ENCODE results near the gene MYO5C. TPM values are rescaled to one million over a fixed set of nuclear protein-coding genes. Genes with fewer than 3 reads are reported as not detected.

The MYO5C gene
- total and polyA plus RNA-seq, 2 donors (not counting 3 experiments of a cell fraction or from before 2014, with no cell fraction given) = 7.5 to 19.4 TPM

GRCh38 chr15:52338891-52339290 is 43.3 kb upstream of the MYO5C start:
- BruUV-seq (replicated peaks) = no TSS peak
- no peak overlapping the region for H3K9ac ChIP-seq (replicated peaks; ENCODE audit: extremely low read depth, insufficient read depth, low read length)
- TF ChIP-seq, protein P1, sequence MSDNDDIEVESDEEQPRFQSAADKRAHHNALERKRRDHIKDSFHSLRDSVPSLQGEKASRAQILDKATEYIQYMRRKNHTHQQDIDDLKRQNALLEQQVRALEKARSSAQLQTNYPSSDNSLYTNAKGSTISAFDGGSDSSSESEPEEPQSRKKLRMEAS (IDR thresholded peaks at IDR 0.05; ENCODE audit: insufficient read depth, insufficient read length) = no peak
- TF ChIP-seq JUN (IDR thresholded peaks at IDR 0.05; ENCODE audit: borderline replicate concordance, insufficient read depth, insufficient read length, low read depth) (no peak), MYC (IDR thresholded peaks at IDR 0.05; ENCODE audit: low read depth, low read length) (no peak), GATA2 (IDR thresholded peaks at IDR 0.05; ENCODE audit: insufficient read depth, insufficient read length, low read depth, low read length) (no peak), EZH2 (IDR thresholded peaks at IDR 0.05; ENCODE audit: borderline replicate concordance, low read depth, low read length, severe bottlenecking) (no peak), CTCF (IDR thresholded peaks at IDR 0.05; ENCODE audit: extremely low read depth in 1 of 2, insufficient read depth in 1 of 2, low read depth in 1 of 2, low read length in 2 of 2) (no peak), FOS (IDR thresholded peaks at IDR 0.05; ENCODE audit: borderline replicate concordance, insufficient read depth, low read length) (no peak), POLR2AphosphoS5 (IDR thresholded peaks at IDR 0.05; ENCODE audit: insufficient read depth, low read depth, low read length) (no peak), POLR2A (IDR thresholded peaks at IDR 0.05; ENCODE audit: low read depth, low read length) (no peak)
- no peaks in the 10 kb centered on the region for H3K9me1 ChIP-seq (replicated peaks; ENCODE audit: control insufficient read depth, extremely low read depth, insufficient read depth, low read length)
- H3K27me3 ChIP-seq (ENCODE audit: control insufficient read depth in 2 of 2, insufficient read depth in 2 of 2, low read length in 2 of 2) = no peaks in the 10 kb centered on the region
- H3K4me1 ChIP-seq (ENCODE audit: control insufficient read depth, extremely low read depth, insufficient read depth, low read length) = peaks cover 3% of the 10 kb centered on the region
- dilution Hi-C loops (cut with MboI; ENCODE audit: extremely low pct_ligation_motif_present, low sequenced_read_pairs) = no loop called here
- ChIA-PET CTCF (interaction anchor here (1.3 kb wide), 1 partner anchor 397 kb away, joined by 4 read pairs; no protein-coding TSS in a partner anchor), POLR2A (no interaction called here)
- H3K27ac ChIP-seq (ENCODE audit: insufficient read depth, low read depth, low read length) = no peak overlapping the region
- H3K4me2 ChIP-seq (ENCODE audit: insufficient read depth, low read length) = no peak overlapping the region
- DNase-seq (ENCODE audit: low read depth, low spot score) (no peak), FAIRE-seq (no peak)
- intact Hi-C loops (cut with micrococcal nuclease) = no loop called here
- H4K20me1 ChIP-seq (replicated peaks; ENCODE audit: control insufficient read depth, extremely low read depth, insufficient read depth, low read length) = no peaks in the 10 kb centered on the region
- H3K79me2 ChIP-seq (ENCODE audit: control insufficient read depth, insufficient read depth, low read length) = no peaks in the 10 kb centered on the region
- H3K36me3 ChIP-seq (ENCODE audit: control insufficient read depth in 2 of 2, extremely low read depth in 1 of 2, insufficient read depth in 2 of 2, low read length in 2 of 2) = peaks cover 0 to 9% of the 10 kb centered on the region in 2 experiments
- H3K4me3 ChIP-seq (replicated peaks in 1 of 3; ENCODE audit: insufficient read depth in 1 of 3, low read depth in 1 of 3, low read length in 3 of 3) = no peak overlapping the region
- no peaks in the 10 kb centered on the region for H3K9me3 ChIP-seq (replicated peaks; ENCODE audit: control insufficient read depth, insufficient read depth, low read length)
- no peak overlapping the region for H2AFZ ChIP-seq (ENCODE audit: low read depth, low read length)
